Measurements from ENCODE around the gene ATP2C1.
"Not testable (repeated sequence)": the region's sequence is repeated elsewhere in the genome, so short reads cannot be mapped to it uniquely, and the experiment has no call there.

ATP2C1 gene

DNA sequence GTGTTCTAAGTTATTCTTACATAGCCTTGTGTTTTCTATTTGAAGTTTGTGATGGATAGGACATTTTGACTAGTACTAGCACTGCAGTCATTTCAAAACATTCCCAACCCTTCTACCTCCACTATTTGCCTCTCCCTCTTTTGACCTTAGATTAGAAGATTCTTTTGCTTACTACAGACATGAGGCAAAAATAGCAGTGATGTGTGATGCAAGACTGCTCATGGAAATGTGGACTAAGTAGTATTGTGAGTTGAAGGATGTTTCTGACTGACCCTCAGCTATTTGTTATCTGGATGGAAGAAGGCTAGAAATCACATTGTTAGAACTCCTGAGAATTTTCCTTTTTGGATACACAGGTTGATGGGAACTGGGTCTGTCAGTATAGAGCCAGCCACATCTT lies 45.9 kb downstream of the ATP2C1 start:
- no peak for DNase-seq (ENCODE audit: low read depth in 2 of 2)

GRCh38 chr3:130941793-130942192 lies 47.9 kb downstream of the ATP2C1 start:
- DNase-seq (ENCODE audit: low read depth in 2 of 2): no peak

- no peak for DNase-seq (ENCODE audit: low read depth in 2 of 2)
These were observed 53.0 kb downstream of the ATP2C1 start for GRCh38 chr3:130946882-130947281.

GRCh38 chr3:130948001-130948773 lies 54.3 kb downstream of the ATP2C1 start:
- DNase-seq (ENCODE audit: low read depth in 2 of 2): no peak

GRCh38 chr3:130948929-130949328 lies 55.0 kb downstream of the ATP2C1 start:
- DNase-seq (ENCODE audit: low read depth in 2 of 2): no peak

GRCh38 chr3:130950124-130950523 lies 56.2 kb downstream of the ATP2C1 start:
- no peak for DNase-seq (ENCODE audit: low read depth in 2 of 2)

DNA sequence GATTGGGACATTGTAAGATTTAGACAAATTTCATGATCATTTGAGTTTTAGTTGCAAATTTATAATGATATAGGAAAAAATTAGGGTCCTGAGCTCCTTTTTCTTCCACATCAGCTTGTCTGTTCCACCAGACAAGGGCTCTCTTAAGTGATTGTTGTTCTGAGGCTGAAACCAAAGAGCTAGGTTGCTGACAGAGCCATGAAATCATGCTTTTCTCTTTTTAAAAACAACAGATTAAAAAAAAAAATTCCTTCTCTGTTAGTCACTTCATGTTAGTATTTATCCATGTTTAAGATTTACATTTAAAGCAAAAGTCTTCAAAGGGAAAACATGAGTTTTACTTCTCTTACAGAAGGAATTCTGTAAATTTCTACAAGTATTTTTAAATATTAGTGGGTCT lies 56.8 kb downstream of the ATP2C1 start:
- no peak for DNase-seq (ENCODE audit: low read depth in 2 of 2)

DNA sequence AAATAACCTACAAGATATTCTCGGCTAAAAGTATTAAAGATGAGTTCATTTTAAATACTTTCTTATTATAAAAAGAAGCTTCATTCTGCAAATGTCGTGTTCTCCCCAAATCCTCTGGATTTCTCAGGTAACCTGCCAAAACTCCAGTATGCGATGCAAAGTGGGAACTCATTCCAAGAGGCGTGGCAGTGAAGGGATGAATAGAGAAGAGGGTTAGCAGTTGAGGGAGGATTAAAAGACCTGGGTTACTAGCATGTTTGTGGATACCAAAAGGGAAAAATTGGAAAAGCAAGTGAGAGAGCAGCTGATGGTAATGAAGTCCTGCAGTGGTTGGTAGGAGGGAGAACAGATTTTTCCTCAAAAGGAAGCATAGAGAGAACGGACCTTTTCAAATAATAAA lies 61.6 kb downstream of the ATP2C1 start:
- no peak for DNase-seq (ENCODE audit: low read depth in 2 of 2)

- no peak for DNase-seq (ENCODE audit: low read depth in 2 of 2)
These were observed 62.4 kb downstream of the ATP2C1 start for GRCh38 chr3:130956281-130956680.

- DNase-seq (ENCODE audit: low read depth in 2 of 2): no peak
These were observed 62.8 kb downstream of the ATP2C1 start for GRCh38 chr3:130956721-130957120.

DNA sequence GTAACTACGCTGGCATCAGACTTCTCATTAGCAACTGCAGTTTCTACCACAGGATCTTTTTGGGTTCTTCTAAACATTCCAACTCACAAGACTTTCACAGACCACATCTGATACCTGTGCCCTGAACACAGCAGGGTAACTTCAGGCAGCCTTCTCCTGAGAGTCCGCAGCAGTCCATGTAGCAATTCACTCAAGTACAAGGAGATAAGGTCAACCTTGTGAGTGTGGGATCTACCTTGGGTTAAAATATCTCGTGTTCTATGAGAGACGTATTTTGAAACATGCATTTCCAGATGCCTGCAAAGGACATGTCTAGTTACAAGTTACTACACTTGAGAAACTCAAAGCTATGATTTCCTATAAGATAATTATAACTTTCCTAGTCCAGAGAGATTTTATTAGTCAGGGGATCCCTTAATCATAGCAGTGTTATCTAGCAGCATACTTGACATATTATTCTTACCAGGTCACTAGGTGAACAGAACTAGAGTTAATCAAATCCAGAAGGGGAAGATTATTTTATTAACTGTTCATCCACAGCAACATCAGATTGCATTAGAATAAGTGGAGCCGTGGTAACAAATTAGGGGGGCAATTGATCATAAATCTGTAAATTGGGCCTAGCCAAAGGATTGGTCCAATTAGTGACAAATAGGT lies 66.4 kb downstream of the ATP2C1 start:
- DNase-seq (ENCODE audit: low read depth in 2 of 2): no peak

DNA sequence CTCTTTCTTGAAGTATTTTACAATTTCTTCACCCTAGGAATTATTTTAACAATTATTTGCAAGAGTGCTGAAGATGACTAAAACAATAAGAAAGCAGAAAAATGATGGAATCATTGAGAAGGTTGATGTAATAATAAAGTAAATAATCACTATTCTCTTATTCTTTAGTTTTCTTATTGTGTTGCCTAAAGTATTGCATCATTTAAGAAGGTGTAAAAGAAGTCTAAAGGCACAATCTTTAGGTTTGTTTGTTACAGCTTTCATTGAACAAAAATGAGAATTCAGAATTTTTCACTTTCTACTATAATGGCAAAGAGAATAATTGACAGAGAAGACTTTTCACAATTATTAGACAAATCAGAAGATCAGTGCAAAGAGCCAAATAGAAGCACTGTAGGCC lies 67.6 kb downstream of the ATP2C1 start:
- no peak for DNase-seq (ENCODE audit: low read depth in 2 of 2)

GRCh38 chr3:130963444-130963843 lies 69.6 kb downstream of the ATP2C1 start:
- DNase-seq (ENCODE audit: low read depth in 2 of 2): no peak

GRCh38 chr3:130963878-130964277 lies 70.0 kb downstream of the ATP2C1 start:
- DNase-seq (ENCODE audit: low read depth in 2 of 2): no peak

DNA sequence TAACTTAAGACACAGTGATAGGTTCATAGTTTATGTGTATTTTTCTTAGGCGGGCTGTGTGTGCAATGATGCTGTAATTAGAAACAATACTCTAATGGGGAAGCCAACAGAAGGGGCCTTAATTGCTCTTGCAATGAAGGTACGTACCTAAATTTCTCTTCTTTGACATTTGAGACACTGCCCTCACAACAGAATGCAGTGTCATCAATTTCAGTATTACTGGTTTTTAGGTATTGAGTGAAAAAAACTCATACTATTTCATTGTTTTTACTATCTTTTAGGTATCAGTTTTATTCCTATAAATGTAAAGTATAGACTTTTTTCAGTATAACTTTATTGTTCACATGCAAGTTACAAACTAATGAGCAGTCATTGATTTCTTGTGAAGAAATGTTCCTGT lies 73.4 kb downstream of the ATP2C1 start:
- no peak for DNase-seq (ENCODE audit: low read depth in 2 of 2)

DNA sequence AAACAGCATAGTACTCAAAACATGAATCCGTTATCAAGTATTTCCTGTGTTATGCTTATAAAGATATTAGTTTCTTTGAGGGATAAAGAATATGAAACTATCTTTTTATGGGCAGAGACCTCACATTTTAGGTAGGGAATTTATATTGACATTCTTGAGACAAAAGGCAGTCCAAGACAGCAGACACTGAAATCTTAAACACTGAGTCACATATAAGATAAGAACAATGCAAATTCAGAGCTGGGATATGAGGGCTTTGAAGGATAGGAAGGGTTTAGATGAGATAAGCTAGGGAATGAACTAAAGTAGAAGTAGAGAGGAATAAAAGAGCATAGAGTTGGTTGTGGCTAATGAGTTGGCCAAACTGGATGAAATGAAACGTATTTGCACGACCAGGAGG lies 74.3 kb downstream of the ATP2C1 start:
- DNase-seq (ENCODE audit: low read depth in 2 of 2): no peak

DNA sequence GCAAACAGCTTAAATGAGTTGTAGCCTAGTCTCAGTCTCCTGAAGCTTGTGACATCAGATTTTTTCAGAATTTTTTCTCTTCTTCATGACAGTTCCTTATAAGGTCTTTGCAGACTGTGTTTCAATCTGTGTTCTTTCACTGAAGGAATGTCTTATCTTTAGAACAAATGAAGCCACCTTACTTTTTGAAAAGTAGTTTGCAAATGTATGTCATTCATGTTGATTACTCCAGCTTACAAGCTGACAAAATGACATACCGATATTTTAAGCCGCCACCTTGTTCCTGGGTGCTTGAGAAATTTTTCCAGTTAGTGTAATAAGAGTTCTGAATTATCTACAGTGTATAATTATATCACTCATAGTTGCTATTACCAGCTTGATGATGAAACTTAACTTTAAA lies 75.7 kb downstream of the ATP2C1 start:
- no peak for DNase-seq (ENCODE audit: low read depth in 2 of 2)

- DNase-seq (ENCODE audit: low read depth in 2 of 2): no peak
These were observed 77.3 kb downstream of the ATP2C1 start for GRCh38 chr3:130971208-130971607.

GRCh38 chr3:130972592-130972991 lies 78.7 kb downstream of the ATP2C1 start:
- not testable (repeated sequence) for DNase-seq (ENCODE audit: low read depth in 2 of 2)

DNA sequence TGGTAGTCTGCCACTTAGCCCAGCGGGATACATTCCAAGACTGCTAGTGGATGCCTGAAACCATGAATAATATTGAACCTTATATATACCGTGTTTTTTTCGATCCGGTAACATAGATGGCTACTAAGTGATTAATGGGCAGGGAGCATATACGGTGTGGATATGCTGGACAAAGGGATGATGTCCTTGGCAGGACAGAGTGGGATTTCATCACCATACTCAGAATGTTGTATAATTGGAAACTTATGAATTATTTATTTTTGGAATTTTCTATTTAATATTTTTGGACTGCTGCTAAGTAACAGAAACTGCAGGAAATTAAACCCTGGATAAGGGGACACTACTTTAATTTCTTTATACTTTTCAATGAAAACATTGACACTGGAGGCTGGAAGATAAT lies 79.5 kb downstream of the ATP2C1 start:
- DNase-seq (ENCODE audit: low read depth in 2 of 2): no peak

- no peak for DNase-seq (ENCODE audit: low read depth in 2 of 2)
These were observed 80.3 kb downstream of the ATP2C1 start for GRCh38 chr3:130974201-130974600.

- DNase-seq (ENCODE audit: low read depth in 2 of 2): no peak
These were observed 81.4 kb downstream of the ATP2C1 start for GRCh38 chr3:130975251-130975650.

DNA sequence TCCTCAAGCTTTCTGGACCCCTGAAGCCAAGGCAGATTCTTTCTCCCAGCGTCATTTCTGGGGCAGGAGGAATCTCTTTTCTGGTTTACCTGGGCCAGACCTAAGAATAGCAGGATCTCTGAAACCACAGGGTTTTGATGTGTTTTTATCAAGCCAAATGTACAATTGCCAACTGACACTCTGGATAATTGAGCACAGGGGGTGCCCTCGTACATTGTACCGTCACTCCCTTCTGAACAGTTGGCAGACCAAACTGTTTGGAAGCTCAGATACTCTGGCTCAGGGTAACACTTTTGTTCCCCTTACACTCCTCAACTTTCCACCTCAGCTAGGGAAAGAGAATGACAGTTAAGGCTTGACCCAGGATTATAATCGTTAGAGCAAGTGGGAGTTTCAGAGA lies 82.8 kb downstream of the ATP2C1 start:
- DNase-seq (ENCODE audit: low read depth in 2 of 2): no peak

GRCh38 chr3:130979117-130979516 lies 85.2 kb downstream of the ATP2C1 start:
- no peak for DNase-seq (ENCODE audit: low read depth in 2 of 2)
